Measurements from ENCODE around the gene KLHL8.

DNA sequence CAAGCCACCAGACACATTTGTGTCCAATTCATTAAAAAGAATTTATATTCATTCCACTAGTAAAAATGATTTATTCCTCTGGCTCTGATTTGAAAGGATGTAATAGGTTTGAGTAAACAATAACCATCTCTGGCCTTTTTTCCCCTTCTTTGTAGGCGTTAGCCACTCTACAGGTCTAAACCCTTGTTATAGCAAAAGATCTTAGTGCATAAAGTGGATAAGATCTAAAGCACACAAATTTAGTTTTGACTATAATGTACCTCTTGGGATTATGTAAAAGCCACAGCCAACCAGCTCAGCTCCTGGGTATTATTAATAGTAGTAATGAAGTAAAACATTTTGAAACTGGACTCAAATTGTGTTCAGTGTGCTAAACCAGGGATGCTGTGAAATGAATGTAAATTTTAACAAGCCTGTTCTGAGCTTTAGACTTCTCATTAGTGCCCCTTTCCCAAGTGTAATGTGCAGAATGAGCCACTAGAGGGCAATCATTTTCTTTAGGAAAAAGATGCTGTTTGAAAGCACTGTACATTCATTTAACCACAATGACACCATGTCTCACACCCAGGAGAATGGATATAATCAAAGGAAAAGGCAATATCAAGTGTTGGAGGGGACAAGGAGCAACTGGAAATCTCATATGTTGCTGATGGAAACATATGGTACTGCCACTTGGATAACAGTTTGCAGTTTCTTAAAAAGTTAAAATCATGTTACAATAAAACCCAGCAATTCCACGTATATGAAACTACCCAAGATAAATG is 69.7 kb downstream of the KLHL8 start:
- TF ChIP-seq CTCF (IDR thresholded peaks at IDR 0.05; ENCODE audit: low read depth, low read length, missing input control) (peak; percentile 93), GABPA (IDR thresholded peaks at IDR 0.05 in 1 of 2, conservative IDR thresholded peaks at IDR 0.05 in 1 of 2) (no peak), TAF1 (conservative IDR thresholded peaks at IDR 0.05) (no peak), HNF4G (IDR thresholded peaks at IDR 0.05) (no peak), YY1 (IDR thresholded peaks at IDR 0.05) (no peak), ZBTB33 (IDR thresholded peaks at IDR 0.05) (no peak), JUND (IDR thresholded peaks at IDR 0.05) (no peak)
- TF ChIP-seq, protein P1, sequence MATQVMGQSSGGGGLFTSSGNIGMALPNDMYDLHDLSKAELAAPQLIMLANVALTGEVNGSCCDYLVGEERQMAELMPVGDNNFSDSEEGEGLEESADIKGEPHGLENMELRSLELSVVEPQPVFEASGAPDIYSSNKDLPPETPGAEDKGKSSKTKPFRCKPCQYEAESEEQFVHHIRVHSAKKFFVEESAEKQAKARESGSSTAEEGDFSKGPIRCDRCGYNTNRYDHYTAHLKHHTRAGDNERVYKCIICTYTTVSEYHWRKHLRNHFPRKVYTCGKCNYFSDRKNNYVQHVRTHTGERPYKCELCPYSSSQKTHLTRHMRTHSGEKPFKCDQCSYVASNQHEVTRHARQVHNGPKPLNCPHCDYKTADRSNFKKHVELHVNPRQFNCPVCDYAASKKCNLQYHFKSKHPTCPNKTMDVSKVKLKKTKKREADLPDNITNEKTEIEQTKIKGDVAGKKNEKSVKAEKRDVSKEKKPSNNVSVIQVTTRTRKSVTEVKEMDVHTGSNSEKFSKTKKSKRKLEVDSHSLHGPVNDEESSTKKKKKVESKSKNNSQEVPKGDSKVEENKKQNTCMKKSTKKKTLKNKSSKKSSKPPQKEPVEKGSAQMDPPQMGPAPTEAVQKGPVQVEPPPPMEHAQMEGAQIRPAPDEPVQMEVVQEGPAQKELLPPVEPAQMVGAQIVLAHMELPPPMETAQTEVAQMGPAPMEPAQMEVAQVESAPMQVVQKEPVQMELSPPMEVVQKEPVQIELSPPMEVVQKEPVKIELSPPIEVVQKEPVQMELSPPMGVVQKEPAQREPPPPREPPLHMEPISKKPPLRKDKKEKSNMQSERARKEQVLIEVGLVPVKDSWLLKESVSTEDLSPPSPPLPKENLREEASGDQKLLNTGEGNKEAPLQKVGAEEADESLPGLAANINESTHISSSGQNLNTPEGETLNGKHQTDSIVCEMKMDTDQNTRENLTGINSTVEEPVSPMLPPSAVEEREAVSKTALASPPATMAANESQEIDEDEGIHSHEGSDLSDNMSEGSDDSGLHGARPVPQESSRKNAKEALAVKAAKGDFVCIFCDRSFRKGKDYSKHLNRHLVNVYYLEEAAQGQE (IDR thresholded peaks at IDR 0.05), result no peak
